ENCODE measurements around the gene GPX4. TPM values are rescaled to one million over a fixed set of nuclear protein-coding genes. Genes with fewer than 3 reads are reported as not detected.

The GPX4 gene
- total and polyA plus RNA-seq, 2 experiments from 2014 or later: 759 to 860 TPM

DNA sequence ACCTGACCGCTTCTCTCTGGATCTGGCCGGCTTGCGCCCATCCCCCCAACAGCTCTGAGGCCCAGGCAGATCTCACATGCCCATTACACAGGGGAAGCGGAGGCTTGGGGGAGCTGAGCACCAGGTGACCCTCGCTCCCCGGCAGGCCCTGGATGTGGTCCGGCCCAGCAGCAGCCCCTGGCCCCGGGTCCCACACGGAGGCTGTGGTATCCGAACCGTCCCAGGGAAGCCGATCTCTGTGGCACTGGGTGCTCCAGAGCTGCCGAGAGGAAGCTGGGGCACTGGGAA lies 42.6 kb downstream of the GPX4 start:
- Histone ChIP-seq H3K4me1 (ENCODE audit: low read depth) (no peaks in the 10 kb centered on the region), H3K36me3 (no peaks in the 10 kb centered on the region), H3K9me3 (ENCODE audit: low read depth) (no peaks in the 10 kb centered on the region), H3K27ac (no peak overlapping the region), H3K4me3 (no peak overlapping the region), H3K27me3 (no peaks in the 10 kb centered on the region)
- TF ChIP-seq, protein P1, sequence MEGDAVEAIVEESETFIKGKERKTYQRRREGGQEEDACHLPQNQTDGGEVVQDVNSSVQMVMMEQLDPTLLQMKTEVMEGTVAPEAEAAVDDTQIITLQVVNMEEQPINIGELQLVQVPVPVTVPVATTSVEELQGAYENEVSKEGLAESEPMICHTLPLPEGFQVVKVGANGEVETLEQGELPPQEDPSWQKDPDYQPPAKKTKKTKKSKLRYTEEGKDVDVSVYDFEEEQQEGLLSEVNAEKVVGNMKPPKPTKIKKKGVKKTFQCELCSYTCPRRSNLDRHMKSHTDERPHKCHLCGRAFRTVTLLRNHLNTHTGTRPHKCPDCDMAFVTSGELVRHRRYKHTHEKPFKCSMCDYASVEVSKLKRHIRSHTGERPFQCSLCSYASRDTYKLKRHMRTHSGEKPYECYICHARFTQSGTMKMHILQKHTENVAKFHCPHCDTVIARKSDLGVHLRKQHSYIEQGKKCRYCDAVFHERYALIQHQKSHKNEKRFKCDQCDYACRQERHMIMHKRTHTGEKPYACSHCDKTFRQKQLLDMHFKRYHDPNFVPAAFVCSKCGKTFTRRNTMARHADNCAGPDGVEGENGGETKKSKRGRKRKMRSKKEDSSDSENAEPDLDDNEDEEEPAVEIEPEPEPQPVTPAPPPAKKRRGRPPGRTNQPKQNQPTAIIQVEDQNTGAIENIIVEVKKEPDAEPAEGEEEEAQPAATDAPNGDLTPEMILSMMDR (IDR thresholded peaks at IDR 0.05; ENCODE audit: low read depth, low read length): no peak
- DNase-seq (ENCODE audit: low read depth in 1 of 2, low spot score in 1 of 2): no peak

DNA sequence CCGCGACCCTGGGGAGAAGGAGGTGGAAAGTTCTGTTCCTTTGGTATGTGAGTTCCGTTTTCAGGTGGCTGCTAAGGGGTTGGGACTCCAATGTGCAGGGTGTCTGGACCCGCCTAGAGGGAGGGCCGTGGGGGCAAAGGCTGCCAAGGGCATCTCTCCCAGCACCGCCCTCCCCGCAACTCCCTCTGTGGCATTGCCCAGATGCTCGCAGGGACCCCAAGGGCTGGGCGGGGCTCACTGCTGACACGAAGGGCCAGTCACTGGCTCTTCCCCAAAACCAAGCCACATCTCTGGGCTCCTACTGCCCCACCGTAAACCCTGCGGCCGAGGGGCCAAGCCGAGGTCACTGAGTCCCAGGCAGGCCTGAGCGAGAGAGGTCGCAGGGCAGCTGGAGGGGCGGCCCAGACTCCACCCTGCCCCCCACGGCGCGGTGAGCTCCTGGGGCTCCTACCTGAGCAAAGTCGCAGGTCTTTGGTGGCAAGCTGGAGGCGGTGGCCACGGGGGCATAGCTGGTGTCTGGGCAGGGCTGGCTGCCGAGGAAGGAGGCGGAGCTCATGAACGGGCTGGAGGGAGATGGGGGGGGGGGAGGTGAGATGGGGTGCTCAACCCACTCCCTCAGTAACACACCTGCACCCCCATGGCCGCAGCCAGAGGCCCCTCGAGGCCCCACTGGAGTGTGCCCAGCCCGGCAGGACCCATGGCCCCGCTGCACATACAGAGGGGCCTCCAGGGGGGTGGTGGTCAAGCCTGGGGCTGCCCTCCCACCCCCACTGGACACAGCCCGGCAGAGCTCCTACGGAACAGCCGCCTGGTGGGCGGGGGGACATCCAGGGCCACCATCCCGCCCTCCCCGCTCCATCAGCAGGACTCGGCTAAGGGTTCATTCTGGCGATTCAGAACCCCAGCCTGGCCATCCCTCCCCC lies 43.3 kb downstream of the GPX4 start:
- Histone ChIP-seq H3K27me3 (no peaks in the 10 kb centered on the region), H3K4me3 (no peak overlapping the region), H3K4me1 (ENCODE audit: low read depth) (no peaks in the 10 kb centered on the region), H3K27ac (no peak overlapping the region), H3K36me3 (no peaks in the 10 kb centered on the region), H3K9me3 (ENCODE audit: low read depth) (no peaks in the 10 kb centered on the region)
- no peak for DNase-seq (ENCODE audit: low read depth in 1 of 2, low spot score in 1 of 2)
- TF ChIP-seq, protein P1 (IDR thresholded peaks at IDR 0.05; ENCODE audit: low read depth, low read length): no peak

DNA sequence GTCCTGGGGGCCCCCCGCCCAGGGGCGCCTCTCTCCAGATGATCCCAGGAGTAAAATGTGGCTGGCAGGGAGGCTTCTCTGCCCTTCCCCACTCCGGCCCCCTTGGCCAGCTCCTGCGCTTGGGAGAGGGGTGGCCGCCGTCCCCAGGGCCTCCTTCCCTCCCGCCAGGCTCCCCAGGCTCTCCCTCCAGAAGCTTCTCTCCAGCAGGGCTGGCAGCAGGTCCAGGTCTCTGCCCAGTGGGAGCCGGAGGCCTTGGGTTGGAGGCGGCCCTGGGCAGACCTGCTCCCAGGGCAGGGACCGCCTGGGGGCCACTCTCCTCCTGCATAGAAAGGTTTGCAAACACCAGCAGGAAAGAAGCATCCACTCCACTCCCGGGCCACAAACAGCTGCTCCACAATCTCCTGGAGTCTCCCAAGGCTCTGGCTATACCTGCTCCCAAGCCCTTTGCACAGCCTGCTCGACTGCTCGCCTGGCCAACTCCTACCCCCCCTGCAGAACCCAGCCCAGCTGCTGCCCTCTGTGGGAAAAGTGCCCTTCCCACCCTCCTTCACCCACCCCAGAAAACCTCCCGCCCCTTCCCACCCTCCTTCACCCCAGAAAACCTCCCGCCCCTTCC lies 44.2 kb downstream of the GPX4 start:
- Histone ChIP-seq H3K4me3 (no peak overlapping the region), H3K9me3 (ENCODE audit: low read depth) (no peaks in the 10 kb centered on the region), H3K36me3 (no peaks in the 10 kb centered on the region), H3K27ac (no peak overlapping the region), H3K4me1 (ENCODE audit: low read depth) (no peaks in the 10 kb centered on the region), H3K27me3 (no peaks in the 10 kb centered on the region)
- TF ChIP-seq, protein P1 (IDR thresholded peaks at IDR 0.05; ENCODE audit: low read depth, low read length): no peak
- DNase-seq (ENCODE audit: low read depth in 1 of 2, low spot score in 1 of 2): no peak

DNA sequence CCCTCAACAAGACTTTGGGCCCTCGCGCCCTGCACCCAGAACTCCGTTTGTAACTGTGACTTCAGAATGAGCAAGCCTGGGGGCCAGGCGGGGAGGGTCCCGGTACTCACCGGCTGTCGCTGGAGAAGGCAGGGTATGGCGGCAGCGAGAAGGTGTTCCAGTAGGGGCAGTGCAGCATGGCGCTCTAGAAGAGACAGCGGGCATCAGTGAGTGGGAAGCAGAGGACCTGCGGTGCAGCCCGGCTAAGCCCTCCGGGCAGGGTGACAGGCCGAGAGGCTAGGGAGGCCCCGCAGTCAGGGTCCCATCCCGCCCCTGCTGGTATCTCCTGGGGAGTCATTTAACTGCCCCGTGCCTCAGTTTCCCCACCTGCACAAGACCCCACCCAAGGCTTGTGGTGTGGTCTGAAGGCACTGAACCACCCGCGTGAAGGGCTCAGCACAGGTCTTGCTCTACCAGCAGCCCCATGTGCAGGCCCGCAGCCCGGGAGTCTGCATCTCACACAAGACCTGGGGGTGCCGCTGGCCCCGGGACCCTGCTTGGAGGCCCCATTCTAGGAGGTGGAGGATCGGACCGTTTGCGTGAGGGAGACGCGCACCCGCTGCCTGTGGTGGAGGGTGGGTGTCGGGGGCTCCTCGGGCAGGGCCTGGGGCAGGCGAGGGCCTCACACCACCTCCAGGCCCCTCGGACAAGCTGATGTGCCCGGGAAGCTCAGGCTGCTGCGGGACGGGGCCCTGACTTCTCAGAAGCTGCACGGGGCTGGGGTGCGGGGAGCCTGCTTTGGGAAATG lies 45.7 kb downstream of the GPX4 start:
- DNase-seq (ENCODE audit: low read depth in 1 of 2, low spot score in 1 of 2): no peak
- no peaks in the 10 kb centered on the region for H3K27me3 ChIP-seq
- H3K27ac ChIP-seq: no peak overlapping the region
- no peak overlapping the region for H3K4me3 ChIP-seq
- no peaks in the 10 kb centered on the region for H3K9me3 ChIP-seq (ENCODE audit: low read depth)
- TF ChIP-seq, protein P1 (IDR thresholded peaks at IDR 0.05; ENCODE audit: low read depth, low read length): no peak
- no peaks in the 10 kb centered on the region for H3K4me1 ChIP-seq (ENCODE audit: low read depth)
- no peaks in the 10 kb centered on the region for H3K36me3 ChIP-seq

DNA sequence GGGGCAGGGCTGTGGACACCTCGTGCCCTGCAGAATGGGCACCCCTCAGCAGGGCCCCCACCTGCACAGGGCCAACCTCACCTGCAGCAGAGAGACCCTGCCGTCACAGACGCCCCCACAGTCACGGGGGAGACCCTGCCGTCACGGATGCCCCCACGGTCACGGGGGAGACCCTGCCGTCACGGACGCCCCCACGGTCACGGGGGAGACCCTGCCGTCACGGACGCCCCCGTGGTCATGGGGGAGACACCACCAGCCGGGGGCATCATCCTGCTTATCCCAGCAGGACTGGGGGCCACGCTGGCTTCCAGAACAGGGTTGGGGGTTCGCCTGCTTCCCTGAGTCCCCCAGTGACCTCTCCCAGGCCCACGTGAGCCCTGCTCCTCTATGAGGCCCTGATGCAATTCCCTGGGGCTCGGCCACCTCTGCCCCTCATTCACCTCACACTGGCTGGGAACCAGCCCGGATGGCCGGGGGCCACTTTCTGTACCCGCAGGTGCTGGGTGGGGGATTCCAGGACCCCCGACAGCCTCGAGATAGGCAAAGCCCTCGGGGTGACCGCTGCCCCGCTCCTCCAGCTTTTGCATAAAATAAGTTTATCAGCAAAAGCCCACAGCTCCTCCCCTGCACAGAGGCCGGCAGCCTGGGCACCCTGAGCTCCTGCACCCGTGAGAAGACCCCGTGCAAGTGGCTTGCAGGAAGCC lies 46.7 kb downstream of the GPX4 start:
- H3K4me1 ChIP-seq (ENCODE audit: low read depth): peaks cover 1% of the 10 kb centered on the region
- H3K27me3 ChIP-seq: no peaks in the 10 kb centered on the region
- no peaks in the 10 kb centered on the region for H3K36me3 ChIP-seq
- DNase-seq (ENCODE audit: low read depth in 1 of 2, low spot score in 1 of 2): no peak
- TF ChIP-seq, protein P1 (IDR thresholded peaks at IDR 0.05; ENCODE audit: low read depth, low read length): no peak
- no peak overlapping the region for H3K27ac ChIP-seq
- H3K9me3 ChIP-seq (ENCODE audit: low read depth): no peaks in the 10 kb centered on the region
- no peak overlapping the region for H3K4me3 ChIP-seq
